BE2C (cell line): ENCODE data around the gene VEZT.

Source experiments
- DNase-seq: peaks from one replicate; pipeline ENCODE4 v3.0.0-alpha.2; 2020
- H3K27me3 ChIP-seq: fragments of 250-450 bp; sonication (Bioruptor Pico); 2 replicates; pipeline ENCODE4 v1.5.1; 2020; ENCODE audit warnings: mild to moderate bottlenecking
- H3K36me3 ChIP-seq: fragments of 250-450 bp; sonication (Bioruptor Pico); 2 replicates; pipeline ENCODE4 v1.5.1; 2020; ENCODE audit warnings: mild to moderate bottlenecking
- H3K4me1 ChIP-seq: fragments of 250-450 bp; sonication (Bioruptor Pico); 2 replicates; pipeline ENCODE4 v1.5.1; 2020
- H3K4me3 ChIP-seq: 2 replicates; pipeline ENCODE4 v1.5.1; 2011; ENCODE audit warnings: low read depth, low read length
- H3K9me3 ChIP-seq: fragments of 250-450 bp; sonication (Bioruptor Pico); 2 replicates; pipeline ENCODE4 v1.5.1; 2020
- CTCF ChIP-seq: IDR thresholded peaks from 2 replicates; pipeline ENCODE4 v1.5.1; 2012; ENCODE audit warnings: mild to moderate bottlenecking, low read depth, low read length

VEZT gene

GRCh38 chr12:95266254-95266653, 48.6 kb downstream of the VEZT start:
- no peak for DNase-seq
- no peaks in the 10 kb centered on the region for H3K9me3 ChIP-seq
- peaks cover 67% of the 10 kb centered on the region for H3K36me3 ChIP-seq
- no peak overlapping the region for H3K4me3 ChIP-seq
- TF ChIP-seq CTCF, result no peak
- peaks cover 4% of the 10 kb centered on the region; the same call in 1 of the 2 replicates for H3K4me1 ChIP-seq
- no peaks in the 10 kb centered on the region for H3K27me3 ChIP-seq

- Histone ChIP-seq H3K27me3 (no peaks in the 10 kb centered on the region), H3K36me3 (peaks cover 64% of the 10 kb centered on the region)
Measured at GRCh38 chr12:95269892-95270291, 52.3 kb downstream of the VEZT start.

GRCh38 chr12:95271465-95271864, 53.9 kb downstream of the VEZT start:
- DNase-seq, result no peak

More at GRCh38 chr12:95269892-95270291, 52.3 kb downstream of the VEZT start:
- TF ChIP-seq CTCF, result no peak
- peaks cover 4% of the 10 kb centered on the region; the same call in 1 of the 2 replicates for H3K4me1 ChIP-seq
- H3K9me3 ChIP-seq, result no peaks in the 10 kb centered on the region
- H3K4me3 ChIP-seq, result no peak overlapping the region
- DNase-seq, result no peak

GRCh38 chr12:95277139-95277538, 59.5 kb downstream of the VEZT start:
- Histone ChIP-seq H3K4me1 (no peaks in the 10 kb centered on the region), H3K9me3 (no peaks in the 10 kb centered on the region), H3K4me3 (no peak overlapping the region), H3K27me3 (no peaks in the 10 kb centered on the region), H3K36me3 (peaks cover 28% of the 10 kb centered on the region)
- no peak for TF ChIP-seq CTCF
- DNase-seq, result no peak

More at GRCh38 chr12:95271465-95271864, 53.9 kb downstream of the VEZT start:
- H3K4me3 ChIP-seq, result no peak overlapping the region
- no peaks in the 10 kb centered on the region for H3K4me1 ChIP-seq
- no peaks in the 10 kb centered on the region for H3K9me3 ChIP-seq
- no peak for TF ChIP-seq CTCF
- H3K27me3 ChIP-seq, result no peaks in the 10 kb centered on the region
- peaks cover 53% of the 10 kb centered on the region for H3K36me3 ChIP-seq

- DNase-seq, result no peak
- no peaks in the 10 kb centered on the region for H3K4me1 ChIP-seq
- no peak overlapping the region for H3K4me3 ChIP-seq
- H3K9me3 ChIP-seq, result no peaks in the 10 kb centered on the region
- no peaks in the 10 kb centered on the region for H3K27me3 ChIP-seq
- no peak for TF ChIP-seq CTCF
- peaks cover 45% of the 10 kb centered on the region for H3K36me3 ChIP-seq
Measured at GRCh38 chr12:95279856-95280255, 62.2 kb downstream of the VEZT start.

GRCh38 chr12:95282266-95282665, 64.7 kb downstream of the VEZT start:
- no peaks in the 10 kb centered on the region for H3K27me3 ChIP-seq
- H3K36me3 ChIP-seq, result peaks cover 40% of the 10 kb centered on the region
- DNase-seq, result no peak
- no peaks in the 10 kb centered on the region for H3K9me3 ChIP-seq
- H3K4me3 ChIP-seq, result no peak overlapping the region
- no peaks in the 10 kb centered on the region for H3K4me1 ChIP-seq
- TF ChIP-seq CTCF, result no peak
